Hepatocyte (in vitro differentiated cells): Measurements from ENCODE around the gene CDC25C.

Experiments
- EZH2 ChIP-seq: fragments of 200-600 bp; sonication (generic); IDR thresholded peaks from 2 replicates; pipeline ENCODE4 v1.6.1; 2016; ENCODE audit warnings: antibody characterized with exemption, mild to moderate bottlenecking, borderline replicate concordance
- EZH2phosphoT487 ChIP-seq: fragments of 200-600 bp; sonication (generic); IDR thresholded peaks from one replicate; pipeline ENCODE4 v1.6.1; 2018; ENCODE audit warnings: antibody characterized with exemption, mild to moderate bottlenecking, low read depth, moderate library complexity; ENCODE audit not compliant: unreplicated experiment, severe bottlenecking
- TF ChIP-seq, protein P1 (sequence below): fragments of 200-600 bp; sonication (generic); IDR thresholded peaks from 2 replicates; pipeline ENCODE4 v1.5.1; 2016; ENCODE audit warnings: antibody characterized with exemption, mild to moderate bottlenecking; ENCODE audit not compliant: poor library complexity

DNA sequence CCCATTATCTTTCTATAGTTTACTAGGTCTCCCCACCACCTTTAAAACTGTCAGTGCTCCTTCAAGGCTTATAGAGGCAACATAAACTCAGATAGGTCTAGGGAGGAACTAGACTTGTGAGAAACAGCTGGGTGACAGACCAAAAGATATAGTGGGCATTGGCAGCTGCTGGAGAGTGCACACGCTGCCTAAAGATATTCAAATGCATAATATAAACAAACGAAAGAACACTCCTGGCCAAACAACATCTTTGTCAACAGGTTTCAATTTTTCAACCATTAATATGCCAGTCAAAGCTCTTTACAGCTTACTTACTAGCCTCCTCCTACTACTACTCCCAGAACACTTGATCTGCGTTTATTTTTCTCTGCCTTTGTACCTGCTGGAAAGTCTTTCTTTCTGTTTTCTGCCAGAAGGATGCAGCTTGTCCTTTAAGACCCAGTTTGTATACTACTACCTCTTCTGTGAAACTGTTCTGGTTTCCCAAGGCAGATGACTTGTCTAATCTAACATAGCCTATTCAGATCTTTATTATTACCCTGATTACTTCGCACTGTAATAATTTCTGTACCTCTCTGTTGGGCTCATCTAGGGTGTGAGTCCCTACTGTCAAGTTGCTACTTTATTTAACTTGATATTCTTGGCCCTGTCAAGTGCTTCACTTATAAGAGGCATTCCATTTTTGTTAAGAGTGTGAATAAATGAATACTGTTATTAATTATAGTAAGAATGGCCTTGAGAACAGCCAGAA, 35.2 kb upstream of the CDC25C start:
- TF ChIP-seq, protein P1, sequence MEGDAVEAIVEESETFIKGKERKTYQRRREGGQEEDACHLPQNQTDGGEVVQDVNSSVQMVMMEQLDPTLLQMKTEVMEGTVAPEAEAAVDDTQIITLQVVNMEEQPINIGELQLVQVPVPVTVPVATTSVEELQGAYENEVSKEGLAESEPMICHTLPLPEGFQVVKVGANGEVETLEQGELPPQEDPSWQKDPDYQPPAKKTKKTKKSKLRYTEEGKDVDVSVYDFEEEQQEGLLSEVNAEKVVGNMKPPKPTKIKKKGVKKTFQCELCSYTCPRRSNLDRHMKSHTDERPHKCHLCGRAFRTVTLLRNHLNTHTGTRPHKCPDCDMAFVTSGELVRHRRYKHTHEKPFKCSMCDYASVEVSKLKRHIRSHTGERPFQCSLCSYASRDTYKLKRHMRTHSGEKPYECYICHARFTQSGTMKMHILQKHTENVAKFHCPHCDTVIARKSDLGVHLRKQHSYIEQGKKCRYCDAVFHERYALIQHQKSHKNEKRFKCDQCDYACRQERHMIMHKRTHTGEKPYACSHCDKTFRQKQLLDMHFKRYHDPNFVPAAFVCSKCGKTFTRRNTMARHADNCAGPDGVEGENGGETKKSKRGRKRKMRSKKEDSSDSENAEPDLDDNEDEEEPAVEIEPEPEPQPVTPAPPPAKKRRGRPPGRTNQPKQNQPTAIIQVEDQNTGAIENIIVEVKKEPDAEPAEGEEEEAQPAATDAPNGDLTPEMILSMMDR, result no peak
- TF ChIP-seq EZH2phosphoT487 (no peak), EZH2 (no peak)
